NCI-H526 treated with DMSO at 0.1 percent for 48 hours (cell line): ENCODE data around the gene B3GALT5.

Experiments used
- DNase-seq: peaks from one replicate; lab custom pipeline; 2025; lab: John Stamatoyannopoulos, UW

B3GALT5 gene

GRCh38 chr21:39645331-39645730, 32.6 kb downstream of the B3GALT5 start:
- no peak for DNase-seq

GRCh38 chr21:39647476-39647875, 34.7 kb downstream of the B3GALT5 start:
- DNase-seq: no peak

GRCh38 chr21:39648879-39649278, 36.1 kb downstream of the B3GALT5 start:
- DNase-seq: no peak

- no peak for DNase-seq
Measured at GRCh38 chr21:39649526-39649925, 36.8 kb downstream of the B3GALT5 start.

- DNase-seq: no peak
Measured at GRCh38 chr21:39650306-39650705, 37.6 kb downstream of the B3GALT5 start.

- DNase-seq: no peak
Measured at GRCh38 chr21:39650801-39651200, 38.1 kb downstream of the B3GALT5 start.

- no peak for DNase-seq
Measured at GRCh38 chr21:39651206-39651605, 38.5 kb downstream of the B3GALT5 start.

- DNase-seq: no peak
Measured at GRCh38 chr21:39654951-39655350, 42.2 kb downstream of the B3GALT5 start.

- no peak for DNase-seq
Measured at GRCh38 chr21:39655589-39655988, 42.8 kb downstream of the B3GALT5 start.

GRCh38 chr21:39656209-39656608, 43.5 kb downstream of the B3GALT5 start:
- DNase-seq: no peak

GRCh38 chr21:39657091-39657689, 44.5 kb downstream of the B3GALT5 start:
- DNase-seq: no peak

- DNase-seq: no peak
Measured at GRCh38 chr21:39658066-39658465, 45.3 kb downstream of the B3GALT5 start.

GRCh38 chr21:39659070-39659815, 46.5 kb downstream of the B3GALT5 start:
- DNase-seq: no peak

GRCh38 chr21:39660191-39660980, 47.6 kb downstream of the B3GALT5 start:
- no peak for DNase-seq

GRCh38 chr21:39661121-39661520, 48.4 kb downstream of the B3GALT5 start:
- DNase-seq: no peak

GRCh38 chr21:39661740-39662139, 49.0 kb downstream of the B3GALT5 start:
- DNase-seq: no peak

GRCh38 chr21:39662411-39662953, 49.7 kb downstream of the B3GALT5 start:
- DNase-seq: no peak

- no peak for DNase-seq
Measured at GRCh38 chr21:39663066-39663465, 50.3 kb downstream of the B3GALT5 start.

- DNase-seq: no peak
Measured at GRCh38 chr21:39663742-39664492, 51.2 kb downstream of the B3GALT5 start.

GRCh38 chr21:39664586-39664985, 51.8 kb downstream of the B3GALT5 start:
- no peak for DNase-seq

GRCh38 chr21:39666026-39666425, 53.3 kb downstream of the B3GALT5 start:
- DNase-seq: no peak
